SKM-1 (cell line): ENCODE data around the gene NBAS.

Experiments used
- DNase-seq: peaks from one replicate; lab custom pipeline; 2025; ENCODE audit not compliant: unreplicated experiment; lab: John Stamatoyannopoulos, UW

The NBAS gene

GRCh38 chr2:15149063-15149462 is 412.1 kb downstream of the NBAS start:
- no peak for DNase-seq

- DNase-seq = no peak
These were observed 413.5 kb downstream of the NBAS start for GRCh38 chr2:15147591-15147990.

- no peak for DNase-seq
These were observed 414.2 kb downstream of the NBAS start for GRCh38 chr2:15146960-15147359.

GRCh38 chr2:15145919-15146318 is 415.2 kb downstream of the NBAS start:
- DNase-seq = no peak

GRCh38 chr2:15145046-15145817 is 415.9 kb downstream of the NBAS start:
- no peak for DNase-seq

GRCh38 chr2:15142069-15142689 is 419.0 kb downstream of the NBAS start:
- DNase-seq = no peak

- no peak for DNase-seq
These were observed 419.9 kb downstream of the NBAS start for GRCh38 chr2:15141211-15141610.

GRCh38 chr2:15136639-15137038 is 424.5 kb downstream of the NBAS start:
- no peak for DNase-seq

GRCh38 chr2:15134957-15135356 is 426.2 kb downstream of the NBAS start:
- DNase-seq = no peak

- peak; percentile 24 for DNase-seq
These were observed 427.7 kb downstream of the NBAS start for GRCh38 chr2:15133461-15133860.

GRCh38 chr2:15128846-15129245 is 432.3 kb downstream of the NBAS start:
- DNase-seq = no peak

- no peak for DNase-seq
These were observed 433.3 kb downstream of the NBAS start for GRCh38 chr2:15127876-15128275.

GRCh38 chr2:15127301-15127700 is 433.8 kb downstream of the NBAS start:
- no peak for DNase-seq

GRCh38 chr2:15126373-15126772 is 434.8 kb downstream of the NBAS start:
- no peak for DNase-seq

- no peak for DNase-seq
These were observed 438.2 kb downstream of the NBAS start for GRCh38 chr2:15122915-15123314.

- DNase-seq = no peak
These were observed 440.5 kb downstream of the NBAS start for GRCh38 chr2:15120631-15121030.

- no peak for DNase-seq
These were observed 441.4 kb downstream of the NBAS start for GRCh38 chr2:15119722-15120175.

GRCh38 chr2:15117409-15118050 is 443.6 kb downstream of the NBAS start:
- DNase-seq = no peak
